ENCODE measurements around the gene CRYGB.

CRYGB gene

GRCh38 chr2:208153156-208153555 is 7.2 kb upstream of the CRYGB start:
- TF ChIP-seq CTCF (IDR thresholded peaks at IDR 0.05; ENCODE audit: insufficient read depth, low read depth, low read length, missing control alignments) = no peak
- no peak overlapping the region for H3K4me3 ChIP-seq (ENCODE audit: low read depth, low read length)
- DNase-seq (ENCODE audit: low read depth) = no peak

- no peak overlapping the region for H3K4me3 ChIP-seq (ENCODE audit: low read depth, low read length)
- no peak for TF ChIP-seq CTCF (IDR thresholded peaks at IDR 0.05; ENCODE audit: insufficient read depth, low read depth, low read length, missing control alignments)
- DNase-seq (ENCODE audit: low read depth) = no peak
Observed at GRCh38 chr2:208150956-208151355, 5.0 kb upstream of the CRYGB start.

DNA sequence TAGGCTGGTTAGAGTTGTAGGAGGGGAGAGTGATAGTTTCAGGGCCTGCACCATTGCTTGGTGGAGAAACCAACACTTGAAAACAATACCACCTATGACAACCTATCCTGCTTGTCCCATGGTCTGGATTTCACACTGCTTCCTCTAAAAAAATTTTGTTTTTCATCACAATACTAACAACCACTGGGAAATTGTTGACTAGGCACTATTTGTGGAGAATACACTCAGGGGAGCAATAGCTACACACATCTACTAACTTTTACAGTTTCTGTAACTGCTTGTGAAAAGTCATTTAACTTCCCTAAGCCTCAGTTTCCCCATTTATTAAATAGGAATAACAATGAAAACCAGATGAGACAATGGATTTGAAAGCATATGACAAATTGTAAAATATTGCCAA is 4.1 kb upstream of the CRYGB start:
- no peak for DNase-seq (ENCODE audit: low read depth)
- TF ChIP-seq CTCF (IDR thresholded peaks at IDR 0.05; ENCODE audit: insufficient read depth, low read depth, low read length, missing control alignments) = no peak
- no peak overlapping the region for H3K4me3 ChIP-seq (ENCODE audit: low read depth, low read length)

GRCh38 chr2:208148803-208149202 is 2.8 kb upstream of the CRYGB start:
- H3K4me3 ChIP-seq (ENCODE audit: low read depth, low read length) = no peak overlapping the region
- TF ChIP-seq CTCF (IDR thresholded peaks at IDR 0.05; ENCODE audit: insufficient read depth, low read depth, low read length, missing control alignments) = no peak
- no peak for DNase-seq (ENCODE audit: low read depth)

DNA sequence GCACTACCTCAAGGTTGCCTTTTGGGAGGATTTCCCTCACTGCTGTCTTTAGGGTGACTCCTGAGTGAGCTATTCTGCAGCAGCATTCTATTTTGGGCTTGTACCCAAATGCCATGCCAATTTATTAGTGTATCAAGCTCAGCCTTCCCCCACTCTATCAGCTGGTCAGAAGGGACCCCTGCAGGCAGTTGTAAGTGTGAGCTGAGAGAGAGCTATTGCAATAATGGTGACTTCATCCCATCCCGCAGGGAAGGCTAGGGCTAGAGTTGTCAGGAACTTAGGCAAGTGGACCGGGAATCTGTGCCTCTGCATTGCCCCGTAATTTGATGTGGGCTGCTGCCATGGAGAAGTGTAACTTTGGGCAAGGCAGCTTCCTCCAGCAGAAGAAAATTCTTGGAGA is 1.8 kb upstream of the CRYGB start:
- H3K4me3 ChIP-seq (ENCODE audit: low read depth, low read length) = no peak overlapping the region
- no peak for DNase-seq (ENCODE audit: low read depth)
- TF ChIP-seq CTCF (IDR thresholded peaks at IDR 0.05; ENCODE audit: insufficient read depth, low read depth, low read length, missing control alignments) = no peak

DNA sequence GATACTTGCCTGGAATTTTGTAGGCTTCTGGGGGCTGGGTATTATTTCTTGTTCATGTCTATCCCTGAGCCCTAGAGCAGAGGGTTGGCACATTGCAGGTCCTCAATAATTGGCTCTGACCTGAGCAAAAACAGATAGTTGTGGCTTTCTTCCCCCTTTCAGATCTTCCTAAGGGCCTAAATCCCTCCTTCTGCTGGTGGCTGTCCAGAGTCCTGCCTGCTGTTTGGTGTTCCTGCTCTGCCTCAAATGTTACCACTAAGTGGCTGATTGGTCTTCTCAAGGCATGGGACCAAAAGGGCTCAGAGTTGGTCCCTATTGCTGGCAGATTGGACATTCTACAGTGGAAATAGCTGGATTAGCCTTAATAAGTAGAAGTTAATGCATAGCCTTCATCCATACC is 1.1 kb upstream of the CRYGB start:
- no peak overlapping the region for H3K4me3 ChIP-seq (ENCODE audit: low read depth, low read length)
- DNase-seq (ENCODE audit: low read depth) = no peak
- TF ChIP-seq CTCF (IDR thresholded peaks at IDR 0.05; ENCODE audit: insufficient read depth, low read depth, low read length, missing control alignments) = no peak

DNA sequence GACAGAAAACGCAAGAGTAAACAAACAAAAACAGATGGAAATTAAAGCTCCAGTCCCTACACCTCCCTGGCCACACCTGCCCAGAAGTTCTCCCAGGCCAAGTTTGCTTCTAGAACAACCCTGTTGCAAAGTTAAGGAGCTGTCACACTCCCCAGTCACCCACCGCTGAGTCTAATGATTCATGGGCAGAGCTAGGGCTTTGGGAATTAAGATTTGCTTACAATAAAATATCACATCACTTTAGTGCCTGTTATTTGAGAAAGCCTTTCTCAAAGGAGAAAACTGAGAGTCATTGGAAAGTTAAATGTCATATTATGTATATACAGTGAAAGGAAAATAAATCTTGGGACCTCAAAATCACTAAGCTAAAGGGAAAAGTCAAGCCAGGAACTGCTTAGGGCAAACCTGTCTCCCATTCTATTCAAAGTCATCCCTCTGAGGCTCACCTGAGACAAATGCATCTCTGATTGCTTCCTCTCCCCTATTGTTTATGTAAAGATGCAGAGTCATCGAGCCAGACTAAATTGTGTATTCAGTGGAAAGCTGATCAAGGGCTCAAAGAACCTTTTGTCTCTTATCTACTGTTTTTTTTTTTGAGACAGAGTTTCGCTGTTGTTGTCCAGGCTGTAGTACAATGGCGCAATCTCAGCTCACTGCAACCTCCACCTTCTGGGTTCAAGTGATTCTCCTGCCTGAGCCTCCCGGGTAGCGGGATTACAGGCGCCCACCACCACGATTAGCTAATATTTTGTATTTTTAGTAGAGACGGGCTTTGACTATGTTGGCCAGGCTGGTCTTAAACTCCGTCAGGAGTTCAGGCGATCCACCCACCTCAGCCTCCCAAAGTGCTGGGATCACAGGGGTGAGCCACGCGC is 2.8 kb downstream of the CRYGB start:
- no peak for DNase-seq (ENCODE audit: low read depth)
- no peak overlapping the region for H3K4me3 ChIP-seq (ENCODE audit: low read depth, low read length)
- no peak for TF ChIP-seq CTCF (IDR thresholded peaks at IDR 0.05; ENCODE audit: insufficient read depth, low read depth, low read length, missing control alignments)
